Stimulated activated CD4-positive, alpha-beta T cell treated with anti-CD3 and anti-CD28 coated beads, TNF-alpha, amount 100 ng/mL, for 48 hours (primary cell): ENCODE data around the gene COX6B2.

Source experiments
- DNase-seq, 3 donors: peaks; one replicate each; pipeline ENCODE4 v3.0.0-alpha.2; 2020; ENCODE audit warnings: low read depth in 3 of 3

COX6B2 gene

DNA sequence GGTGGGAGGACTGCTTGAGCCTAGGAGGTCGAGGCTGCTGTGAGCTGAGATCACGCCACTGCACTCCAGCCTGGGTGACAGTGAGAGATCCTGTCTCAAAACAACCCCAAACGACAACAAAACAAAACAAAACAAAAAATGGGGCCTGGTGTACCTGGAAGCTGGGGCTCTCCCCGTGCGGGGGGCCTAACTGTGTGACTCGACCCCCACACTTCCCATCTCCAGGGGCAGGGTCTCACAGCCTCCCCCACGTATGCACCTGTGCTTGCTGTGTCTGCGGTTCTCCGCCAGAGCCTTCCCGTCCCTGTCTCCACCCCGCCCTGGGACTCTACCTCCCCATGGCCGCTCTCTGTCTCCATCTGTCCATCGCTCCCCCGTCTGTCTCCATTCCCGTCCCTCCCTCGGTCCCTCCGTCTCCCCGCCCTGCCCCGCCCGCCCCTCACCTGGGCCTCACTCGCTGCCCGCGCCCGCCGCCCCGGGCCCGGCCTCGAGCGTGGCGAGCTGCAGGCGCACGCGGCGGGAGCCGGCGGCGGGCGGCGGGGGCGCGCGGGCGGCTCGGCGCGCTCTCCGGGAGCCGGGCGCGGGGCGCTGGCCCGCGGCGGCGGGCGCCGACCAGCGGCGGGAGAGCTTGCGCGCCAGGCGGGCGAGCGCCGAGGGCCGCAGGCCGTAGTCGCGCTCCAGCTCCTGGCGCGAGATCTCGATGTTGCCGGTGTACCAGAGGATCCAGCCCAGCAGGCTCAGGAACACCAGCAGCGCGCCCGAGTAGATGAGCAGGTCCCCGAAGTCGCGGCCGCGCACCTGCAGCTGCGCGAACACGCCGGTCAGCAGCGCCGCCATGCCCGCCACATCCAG lies 29.0 kb upstream of the COX6B2 start:
- peak in 2 of 3 donors; percentile 44 to 56 for DNase-seq

DNA sequence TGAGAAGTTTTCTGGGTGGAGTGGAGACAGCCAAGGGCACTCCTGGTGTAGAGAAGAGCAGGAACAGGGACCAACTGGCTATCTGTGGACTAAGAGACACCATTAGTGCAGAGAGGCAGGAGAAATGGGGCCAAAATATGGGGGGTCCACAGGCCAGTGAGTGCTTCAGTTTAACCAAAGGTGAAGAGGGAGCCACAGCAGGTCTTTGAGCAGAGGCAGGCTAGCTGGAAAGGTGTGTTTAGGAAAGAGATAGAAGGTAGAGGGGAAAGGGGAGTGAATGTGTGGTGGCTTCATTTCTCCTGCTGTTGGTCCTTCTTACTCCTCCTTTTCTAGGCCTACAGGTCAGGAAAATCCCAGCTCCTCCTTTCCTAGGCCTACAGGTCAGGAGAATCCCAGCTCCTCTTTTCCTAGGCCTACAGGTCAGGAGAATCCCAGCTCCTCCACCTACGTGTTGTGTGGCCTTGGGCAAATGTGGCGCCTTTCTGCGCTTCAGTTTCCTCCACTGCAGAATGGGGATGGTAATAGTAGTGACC lies 28.1 kb upstream of the COX6B2 start:
- no peak for DNase-seq

DNA sequence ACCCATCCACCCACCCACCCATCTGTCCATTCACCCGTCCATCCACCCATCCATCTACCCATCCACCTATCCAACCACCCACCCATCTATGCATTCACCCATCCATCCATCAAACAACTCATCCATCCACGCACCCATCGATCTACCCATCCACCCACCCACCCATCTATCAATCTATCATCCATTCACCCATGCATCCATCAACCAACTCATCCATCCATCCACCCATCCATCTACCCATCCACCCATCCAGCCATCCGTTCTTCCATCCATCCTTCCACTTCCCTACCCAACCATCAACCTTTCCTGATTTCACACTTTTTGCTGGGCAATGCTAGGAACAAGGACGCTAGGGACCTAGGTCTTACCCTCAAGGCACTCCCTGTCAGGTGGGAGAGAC lies 27.5 kb upstream of the COX6B2 start:
- no peak for DNase-seq

GRCh38 chr19:55379174-55379573 lies 24.7 kb upstream of the COX6B2 start:
- DNase-seq = no peak

- DNase-seq = no peak
These were observed 23.0 kb upstream of the COX6B2 start for GRCh38 chr19:55377356-55378131.

- DNase-seq = no peak
These were observed 21.9 kb upstream of the COX6B2 start, which contains the start of gene TMEM190 for GRCh38 chr19:55376241-55376933. TMEM190 (plus strand) TSS chr19:55376826; CDS start chr19:55376854, 28 bp downstream.

DNA sequence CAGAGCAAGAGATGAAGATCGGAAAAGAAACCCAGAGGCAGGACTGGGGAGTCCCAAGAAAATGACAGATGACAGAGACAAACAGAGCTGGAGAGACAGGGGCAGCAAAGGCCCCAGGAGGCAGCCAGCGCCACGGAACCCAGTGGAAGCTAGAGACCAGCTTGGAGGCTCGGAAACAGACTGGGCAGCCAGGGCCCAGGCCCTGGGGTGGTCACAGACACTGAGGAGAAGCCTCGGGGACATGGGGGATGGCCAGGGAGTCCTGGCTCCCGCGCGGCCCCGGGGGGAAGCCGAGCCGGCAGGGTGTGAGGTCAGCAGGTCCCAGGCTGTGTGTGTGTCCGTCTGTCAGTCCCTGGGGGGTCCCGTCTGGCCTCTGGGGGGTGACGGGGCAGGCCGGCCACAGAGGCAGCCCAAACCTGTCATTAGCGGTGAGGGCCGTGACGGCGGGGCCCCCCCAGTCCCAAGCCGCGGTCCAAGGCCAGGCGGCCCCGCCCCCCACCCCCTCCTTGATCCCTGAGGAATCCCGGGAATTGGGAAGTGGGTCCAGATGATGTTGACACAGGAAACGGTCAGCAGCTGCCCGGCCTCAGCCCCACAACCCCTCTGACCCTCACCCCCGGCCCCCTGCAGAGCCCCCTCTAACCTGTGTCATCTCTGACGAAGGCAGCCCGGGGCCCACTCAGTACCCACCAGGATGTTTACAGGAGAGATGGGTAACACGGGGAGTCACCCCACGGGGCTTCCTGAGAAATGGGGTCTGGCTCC lies 19.7 kb upstream of the COX6B2 start:
- no peak for DNase-seq

DNA sequence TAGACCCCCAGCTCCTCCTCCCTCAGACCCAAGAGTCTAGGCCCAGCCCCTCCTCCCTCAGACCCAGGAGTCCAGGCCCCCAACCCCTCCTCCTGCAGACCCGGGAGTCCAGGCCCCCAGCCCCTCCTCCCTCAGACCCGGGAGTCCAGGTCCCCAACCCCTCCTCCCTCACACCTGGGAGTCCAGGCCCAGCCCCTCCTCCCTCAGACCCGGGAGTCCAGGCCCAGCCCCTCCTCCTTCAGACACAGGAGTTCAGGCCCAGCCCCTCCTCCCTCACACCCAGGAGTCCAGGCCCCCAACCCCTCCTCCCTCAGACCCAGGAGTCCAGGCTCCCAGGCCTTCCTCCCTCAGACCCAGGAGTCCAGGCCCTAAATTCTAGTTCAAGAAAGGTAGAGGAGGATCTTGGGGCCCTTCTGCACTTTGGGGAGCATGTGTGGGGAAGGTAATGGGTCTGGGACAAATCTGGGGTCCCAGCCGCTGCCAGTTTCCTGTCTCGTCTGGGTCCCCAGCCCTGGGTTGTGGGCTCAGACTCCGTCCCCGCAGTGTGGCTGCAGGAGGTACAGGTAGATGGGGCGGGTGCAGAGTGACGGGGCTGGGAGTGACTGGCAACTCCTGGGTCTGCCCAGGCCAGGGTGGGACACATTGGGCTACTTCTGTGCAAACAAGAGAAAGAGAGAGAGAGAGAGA lies 18.9 kb upstream of the COX6B2 start:
- no peak for DNase-seq

DNA sequence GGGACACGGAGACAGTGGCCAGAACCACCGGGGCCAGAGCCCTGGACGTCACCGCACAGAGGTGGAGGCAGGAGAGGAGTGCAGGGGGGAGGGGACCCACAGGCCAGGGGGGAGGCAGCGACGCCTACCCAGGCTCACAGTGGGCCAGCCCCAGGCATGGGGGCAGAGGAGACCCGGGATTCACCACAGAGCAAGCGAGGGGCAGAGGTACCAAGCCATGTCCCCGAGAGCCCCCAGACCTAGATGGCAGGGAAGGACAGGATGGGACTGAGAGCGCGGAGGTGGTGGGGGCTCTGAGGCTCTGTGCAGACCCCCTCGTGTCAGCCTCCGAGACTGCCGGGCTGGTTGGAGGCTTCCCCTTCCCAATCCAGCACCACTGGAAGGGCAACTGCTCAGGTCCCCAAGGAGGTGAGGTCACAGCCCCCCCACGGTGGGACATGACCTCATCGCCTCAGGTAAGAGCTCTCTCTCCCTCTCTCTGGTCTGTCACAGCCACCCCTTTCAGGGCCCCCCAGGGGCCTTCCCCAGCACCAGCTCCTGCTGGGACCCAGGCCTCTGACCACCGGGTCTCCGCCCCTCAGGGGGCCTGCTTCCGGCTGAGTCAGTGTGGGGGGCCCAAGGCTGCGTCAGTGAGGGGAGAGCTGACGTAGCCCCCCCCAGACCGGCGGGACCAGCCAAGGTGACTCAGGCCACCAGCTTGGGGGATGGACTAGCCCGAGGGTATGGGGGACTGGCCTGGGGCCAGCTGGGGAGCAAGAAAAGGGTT lies 18.0 kb upstream of the COX6B2 start:
- no peak for DNase-seq

GRCh38 chr19:55370305-55370988 lies 15.9 kb upstream of the COX6B2 start, which contains the start of gene IL11:
IL11 (minus strand) TSS chr19:55370463; CDS start chr19:55370310, 153 bp downstream.
- DNase-seq = no peak

- DNase-seq = no peak
These were observed 15.3 kb upstream of the COX6B2 start for GRCh38 chr19:55369653-55370304.

DNA sequence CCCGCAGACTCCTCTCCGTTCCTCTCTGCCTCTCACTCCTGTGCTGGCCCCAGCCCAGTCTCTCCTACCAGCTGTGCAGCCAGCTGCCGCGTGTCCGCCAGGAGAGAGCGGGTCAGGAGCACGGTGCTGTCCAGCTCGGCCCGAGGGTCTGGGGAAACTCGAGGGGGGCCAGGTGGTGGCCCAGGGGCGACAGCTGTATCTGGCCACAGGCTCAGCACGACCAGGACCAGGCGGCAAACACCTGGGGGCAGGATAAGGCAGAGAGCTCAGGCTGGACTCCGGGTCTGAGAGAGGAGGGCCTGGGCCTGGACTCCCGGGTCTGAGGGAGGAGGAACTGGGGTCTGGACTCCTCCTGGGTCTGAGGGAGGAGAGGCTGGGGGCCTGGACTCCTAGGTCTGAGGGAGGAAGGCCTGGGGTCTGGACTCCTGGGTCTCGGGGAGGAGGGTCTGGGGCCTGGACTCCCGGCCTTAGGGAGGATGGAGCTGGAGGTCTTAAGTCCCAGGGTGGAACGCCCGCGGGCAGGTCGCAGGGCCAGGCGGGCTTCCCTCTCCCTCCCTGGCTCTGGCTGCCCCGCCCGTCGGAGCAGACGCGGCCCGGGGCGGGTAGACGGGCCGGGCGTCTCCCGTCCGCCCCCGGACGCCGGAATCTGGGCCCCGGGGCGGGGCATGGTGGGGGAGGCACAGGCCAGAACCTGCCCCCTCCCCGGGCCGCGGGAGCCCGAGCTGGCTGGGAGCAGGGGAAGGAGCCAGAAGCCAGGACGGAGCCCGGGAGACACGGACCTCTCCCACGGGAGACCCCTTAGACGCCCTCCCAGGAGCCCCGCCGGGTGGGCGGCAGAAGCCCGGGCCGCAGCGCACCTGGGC lies 14.4 kb upstream of the COX6B2 start:
- no peak for DNase-seq

- no peak for DNase-seq
These were observed 13.6 kb upstream of the COX6B2 start for GRCh38 chr19:55368106-55368505.

DNA sequence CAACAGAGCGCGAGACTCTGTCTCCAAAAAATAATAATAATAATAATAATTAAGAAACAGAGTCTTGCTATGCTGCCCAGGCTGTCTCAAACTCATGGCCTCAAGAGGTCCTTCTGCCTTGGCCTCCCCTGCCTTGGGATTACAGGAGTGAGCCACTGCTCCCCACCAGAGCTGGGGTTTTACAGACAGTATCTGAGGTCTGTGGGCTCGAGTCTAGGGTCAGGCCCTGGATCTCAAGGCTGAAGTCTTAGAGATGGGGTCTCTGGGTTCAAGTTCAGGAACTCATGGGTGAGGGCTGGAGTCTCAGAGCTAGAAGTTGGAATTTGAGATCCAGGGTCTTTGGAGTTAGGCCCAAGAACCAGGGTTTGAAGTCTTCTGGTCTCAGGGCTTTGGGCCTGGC lies 12.3 kb upstream of the COX6B2 start:
- no peak for DNase-seq

DNA sequence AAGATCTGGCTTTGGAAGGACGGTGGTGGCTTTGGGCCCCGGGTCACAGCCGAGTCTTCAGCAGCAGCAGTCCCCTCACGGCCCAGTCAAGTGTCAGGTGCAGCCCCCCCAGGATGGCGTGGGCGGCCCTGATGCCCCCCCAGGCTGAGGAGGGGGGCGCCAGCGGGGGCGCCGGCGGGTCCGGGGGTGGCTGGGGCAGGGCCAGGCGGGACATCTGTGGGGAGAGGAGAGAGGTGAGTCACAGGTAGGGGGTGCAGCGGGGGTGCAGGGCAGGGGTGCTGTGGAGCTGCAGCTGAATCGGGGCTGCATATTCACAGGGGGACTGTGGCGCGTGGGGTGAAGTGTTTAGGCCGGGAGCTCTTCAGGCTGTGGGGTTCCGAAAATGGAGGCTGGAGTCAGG lies 11.4 kb upstream of the COX6B2 start:
- DNase-seq = no peak

DNA sequence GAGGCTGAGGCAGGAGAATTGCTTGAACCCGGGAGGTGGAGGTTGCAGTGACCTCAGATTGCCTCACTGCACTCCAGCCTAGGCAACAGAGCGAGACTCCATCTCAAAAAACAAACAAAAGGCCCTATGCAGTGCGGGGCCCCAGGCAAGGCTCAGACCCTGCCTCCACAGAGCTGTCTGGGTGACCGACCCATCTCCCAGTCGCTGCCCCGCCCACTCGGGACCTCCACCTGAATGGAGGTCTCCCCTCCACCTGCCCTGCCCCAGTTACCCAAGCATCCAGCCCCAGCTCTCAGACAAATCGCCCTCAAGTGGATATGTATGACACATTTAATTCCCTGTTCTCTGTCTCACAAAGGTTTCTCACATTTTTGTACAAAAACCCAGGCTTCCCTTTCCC lies 10.7 kb upstream of the COX6B2 start:
- DNase-seq = no peak

DNA sequence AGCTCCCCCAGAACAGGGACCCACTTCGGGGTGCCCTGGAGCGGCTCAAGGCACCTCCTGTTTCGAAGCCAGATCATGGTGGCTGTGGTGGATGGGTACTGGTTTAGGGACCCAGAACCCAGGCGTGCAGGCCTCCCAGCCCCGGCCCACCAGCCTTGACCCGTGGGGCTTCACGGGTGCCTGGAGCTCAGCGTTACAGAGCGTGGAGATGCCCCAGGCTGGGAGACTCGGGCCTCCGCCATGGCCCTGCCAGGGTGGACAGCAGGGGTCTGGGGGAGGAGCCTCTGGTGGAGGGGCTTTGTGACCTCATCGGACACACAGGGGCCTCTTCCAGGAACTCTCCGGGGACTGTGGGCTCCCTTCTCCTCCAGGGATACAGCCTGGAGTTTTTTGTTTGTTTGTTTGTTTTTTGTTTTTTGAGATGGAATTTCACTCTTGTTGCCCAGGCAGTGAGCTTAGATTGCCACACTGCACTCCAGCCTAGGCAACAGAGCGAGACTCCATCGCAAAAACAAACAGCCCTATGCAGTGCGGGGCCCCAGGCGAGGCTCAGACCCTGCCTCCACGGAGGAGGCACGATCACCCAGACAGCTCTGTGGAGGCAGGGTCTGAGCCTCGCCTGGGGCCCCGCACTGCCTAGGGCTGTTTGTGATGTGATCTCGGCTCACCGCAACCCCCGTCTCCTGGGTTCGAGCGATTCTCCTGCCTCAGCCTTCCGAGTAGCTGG lies 8.6 kb upstream of the COX6B2 start, which contains the start of gene GARIN5B:
Gene GARIN5B, minus strand, starts transcription at position 271 of the 727 bp plus-strand sequence. Its CDS starts 194 bp downstream, at position 77.
- DNase-seq = no peak
